GM18508 (cell line): ENCODE data around the gene DPEP1.

Experiments used
- ATAC-seq: cut with Tn5 transposase; IDR thresholded peaks from one replicate; pipeline ENCODE4 v1.9.1; 2021; ENCODE audit warnings: moderate number of reproducible peaks; ENCODE audit not compliant: insufficient read depth, unreplicated experiment

DPEP1 gene

DNA sequence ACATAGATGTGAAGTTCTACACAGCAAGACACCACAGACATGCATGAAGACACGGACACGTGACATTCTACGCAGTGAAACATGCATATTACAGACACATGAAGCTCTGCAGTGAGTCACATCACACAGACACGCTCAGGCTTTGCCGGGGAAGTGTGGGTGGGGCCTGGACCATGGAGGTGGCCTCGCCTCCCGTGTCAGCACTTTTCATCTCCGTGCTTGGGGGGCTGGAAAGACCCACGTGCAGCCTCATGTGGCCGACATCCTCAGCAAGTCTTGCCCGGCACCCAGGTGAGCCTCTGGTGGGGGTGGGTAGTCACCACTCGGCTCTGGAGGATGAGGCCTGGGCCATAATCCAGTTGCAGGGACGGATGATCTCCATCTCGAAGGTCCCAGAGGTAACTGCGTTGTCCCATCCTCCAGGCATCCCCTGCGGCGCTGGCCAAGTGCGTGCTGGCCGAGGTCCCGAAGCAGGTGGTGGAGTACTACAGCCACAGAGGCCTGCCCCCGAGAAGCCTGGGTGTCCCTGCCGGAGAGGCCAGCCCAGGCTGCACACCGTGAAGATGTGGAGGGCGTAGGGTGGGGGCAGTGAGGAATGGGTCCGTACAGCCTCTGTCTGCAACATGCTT is 17.3 kb upstream of the DPEP1 start:
- ATAC-seq: no peak

DNA sequence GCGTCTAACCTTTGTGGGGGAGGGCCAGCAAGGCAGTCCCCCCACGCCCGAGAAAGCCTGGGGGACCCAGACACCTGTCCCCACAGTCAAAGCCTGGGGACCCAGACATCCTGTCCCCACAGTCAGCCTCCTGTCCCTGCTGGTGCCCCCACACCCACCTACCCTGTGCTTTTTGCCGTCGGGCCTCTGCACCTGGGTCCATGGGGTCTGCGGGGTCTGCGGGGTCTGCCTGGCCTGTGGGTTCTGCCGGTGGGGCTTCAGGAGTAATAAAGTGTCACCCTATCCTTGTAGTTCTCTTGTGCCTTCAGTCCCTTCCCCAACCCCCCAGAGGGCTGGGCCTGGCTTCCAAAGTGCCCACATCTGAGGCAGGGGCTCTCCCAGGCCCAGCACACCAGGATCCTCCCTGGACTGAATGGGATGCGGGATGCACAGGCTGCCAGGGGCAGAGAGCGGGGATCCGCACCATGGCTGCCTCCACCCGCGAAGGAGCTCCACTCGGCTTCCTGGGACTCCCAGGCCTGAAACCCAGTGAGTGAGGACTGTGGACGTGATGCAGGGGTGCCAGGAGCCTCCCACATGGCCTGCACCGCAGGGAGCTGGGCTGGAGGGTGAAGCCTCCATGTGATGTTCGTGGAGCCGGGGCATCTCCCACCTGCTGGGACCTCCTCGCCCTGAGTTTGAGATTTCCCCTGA is 16.3 kb upstream of the DPEP1 start:
- ATAC-seq: no peak

DNA sequence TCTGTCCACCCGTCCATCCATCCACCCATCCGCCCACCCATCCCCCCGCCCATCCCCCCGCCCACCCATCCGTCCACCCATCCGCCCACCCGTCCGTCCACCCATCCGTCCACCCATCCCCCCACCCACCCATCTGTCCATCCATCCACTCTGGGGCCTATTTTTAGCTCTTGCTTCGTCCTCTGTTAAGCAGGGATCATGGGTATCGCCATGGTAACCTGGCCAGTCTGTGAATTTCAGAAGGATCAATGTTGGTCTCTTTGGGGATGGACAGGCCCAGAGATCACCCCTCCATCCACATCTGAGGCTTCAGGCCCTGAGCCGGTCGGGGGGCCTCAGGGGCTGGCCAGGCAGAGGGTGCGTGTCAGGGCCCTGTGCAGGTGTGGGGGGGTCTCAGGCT is 15.2 kb upstream of the DPEP1 start:
- no peak for ATAC-seq

DNA sequence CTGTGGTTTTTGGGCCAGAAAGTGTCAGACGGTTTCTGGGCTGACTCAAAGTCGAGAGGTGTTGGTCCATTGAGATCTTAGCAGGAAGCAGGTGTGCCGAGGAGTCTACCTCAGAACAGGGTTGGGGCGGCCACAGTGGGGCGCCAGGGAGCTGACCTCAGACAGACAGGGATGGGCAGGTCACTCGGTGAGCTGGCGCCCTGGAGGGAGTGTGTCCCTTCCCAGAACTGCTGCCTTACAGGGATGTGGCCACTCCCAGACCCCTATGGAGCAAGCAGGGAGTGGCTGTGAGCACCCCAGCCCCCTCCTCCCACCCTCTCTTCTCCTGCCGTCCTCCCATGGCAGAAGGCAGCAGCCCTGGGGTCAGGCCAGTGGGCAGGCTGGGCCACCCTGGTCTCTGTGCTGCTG is 14.0 kb upstream of the DPEP1 start:
- ATAC-seq: no peak

DNA sequence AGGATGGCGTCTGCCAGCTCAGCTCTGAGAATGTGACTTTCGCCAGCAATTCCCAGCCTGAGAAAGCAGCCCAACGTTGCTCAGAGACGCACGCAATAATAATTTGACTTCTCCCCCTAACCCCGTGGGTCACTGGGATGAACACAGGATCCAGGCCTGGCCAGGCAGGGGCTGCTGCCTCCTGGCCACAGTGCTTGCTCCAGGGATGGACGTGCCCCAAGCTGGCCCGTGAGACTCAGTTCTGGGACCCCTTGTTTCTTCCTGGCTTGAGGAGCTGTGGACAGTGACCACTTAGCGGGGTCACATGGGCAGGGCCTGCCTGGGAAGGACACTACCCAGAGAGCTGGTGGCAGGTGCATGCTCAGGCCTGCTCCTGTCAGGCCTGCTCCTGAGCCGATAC is 13.5 kb upstream of the DPEP1 start:
- ATAC-seq: no peak

DNA sequence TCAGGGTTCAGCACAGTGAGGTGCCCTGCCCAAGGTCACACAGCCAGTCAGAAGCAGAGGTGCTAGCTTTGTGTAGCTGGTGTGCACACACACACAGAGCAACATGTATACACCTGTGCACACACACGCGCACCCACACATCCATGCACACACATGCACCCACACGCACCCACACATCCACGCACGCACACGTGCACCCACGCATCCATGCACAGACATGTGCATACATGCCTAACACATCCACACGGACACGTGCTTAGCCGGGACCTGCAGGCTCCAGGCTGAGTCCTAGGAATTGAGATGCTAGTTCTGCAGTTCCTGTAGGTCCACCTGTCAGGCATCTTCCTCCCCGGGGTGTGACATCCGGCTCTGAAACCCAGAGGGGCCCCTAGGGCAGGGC is 13.0 kb upstream of the DPEP1 start:
- no peak for ATAC-seq

DNA sequence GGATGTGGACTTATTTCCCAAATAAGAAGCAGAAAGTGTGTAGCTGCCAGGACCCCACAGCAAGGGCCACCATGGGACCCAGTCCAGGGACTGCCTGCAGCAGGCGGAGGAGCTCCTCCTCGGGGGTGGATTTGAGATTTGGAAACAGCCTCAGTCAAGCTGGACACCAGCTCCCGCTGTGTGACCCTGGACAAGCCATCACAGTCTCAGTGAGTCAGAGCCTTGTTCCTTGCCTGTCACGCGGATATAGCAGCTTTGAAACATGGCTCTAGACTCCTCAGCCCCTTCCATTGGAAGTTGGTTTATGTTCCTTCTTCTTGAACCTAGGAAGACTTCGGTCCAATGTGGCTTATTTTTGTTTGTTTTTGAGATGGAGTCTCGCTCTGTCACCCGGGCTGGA is 12.5 kb upstream of the DPEP1 start:
- ATAC-seq: no peak

DNA sequence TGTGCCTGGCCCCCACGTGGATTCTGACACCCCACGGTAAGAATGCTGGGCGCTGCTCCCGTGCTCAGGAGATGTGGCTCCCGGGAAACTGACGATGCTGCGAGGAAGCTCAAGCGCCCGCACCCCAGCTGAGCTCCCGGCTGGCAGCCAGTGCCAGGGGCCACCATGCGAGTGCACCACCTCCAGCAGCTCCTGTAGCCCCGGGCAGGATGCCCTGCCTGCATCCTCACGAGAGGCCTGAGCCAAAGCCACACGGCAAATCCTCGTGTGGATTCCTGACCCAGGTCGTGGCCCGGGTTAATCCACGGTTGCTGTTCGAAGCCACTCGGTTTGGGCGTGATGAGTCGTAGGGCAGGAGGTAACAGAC is 11.6 kb upstream of the DPEP1 start:
- ATAC-seq: no peak

DNA sequence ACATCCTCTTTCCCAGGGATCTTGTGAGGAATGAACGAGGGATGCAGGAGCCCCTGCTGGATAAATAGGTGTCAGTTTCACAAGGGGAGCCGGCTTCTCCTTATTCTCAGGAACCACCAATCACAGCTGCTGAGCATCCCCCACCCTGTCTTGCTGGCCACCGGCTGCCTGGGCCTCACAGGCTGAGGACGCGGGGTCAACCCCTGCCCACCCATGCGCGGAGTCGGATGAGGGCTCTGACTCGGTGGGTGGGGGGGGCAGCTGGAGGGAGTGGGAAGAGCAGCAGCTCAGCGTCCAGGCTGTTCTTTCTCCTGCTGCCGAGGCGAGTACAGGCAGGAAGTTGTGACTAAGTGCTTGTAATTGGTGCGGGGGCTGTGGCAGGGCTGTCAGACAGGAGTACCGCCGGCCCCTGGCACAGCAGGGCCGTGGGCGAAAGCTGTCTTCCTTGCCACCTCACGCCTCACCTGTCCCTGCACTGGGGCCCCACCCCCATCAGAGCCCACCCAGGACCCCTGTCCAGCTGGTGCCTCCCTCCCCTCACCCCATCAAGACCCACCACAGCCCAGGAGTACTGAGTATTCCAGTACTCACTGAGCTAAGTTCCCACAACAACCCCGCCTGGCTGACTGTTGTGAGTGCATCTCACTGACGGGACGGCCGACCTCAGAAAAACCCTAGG is 11.0 kb upstream of the DPEP1 start:
- ATAC-seq: no peak

DNA sequence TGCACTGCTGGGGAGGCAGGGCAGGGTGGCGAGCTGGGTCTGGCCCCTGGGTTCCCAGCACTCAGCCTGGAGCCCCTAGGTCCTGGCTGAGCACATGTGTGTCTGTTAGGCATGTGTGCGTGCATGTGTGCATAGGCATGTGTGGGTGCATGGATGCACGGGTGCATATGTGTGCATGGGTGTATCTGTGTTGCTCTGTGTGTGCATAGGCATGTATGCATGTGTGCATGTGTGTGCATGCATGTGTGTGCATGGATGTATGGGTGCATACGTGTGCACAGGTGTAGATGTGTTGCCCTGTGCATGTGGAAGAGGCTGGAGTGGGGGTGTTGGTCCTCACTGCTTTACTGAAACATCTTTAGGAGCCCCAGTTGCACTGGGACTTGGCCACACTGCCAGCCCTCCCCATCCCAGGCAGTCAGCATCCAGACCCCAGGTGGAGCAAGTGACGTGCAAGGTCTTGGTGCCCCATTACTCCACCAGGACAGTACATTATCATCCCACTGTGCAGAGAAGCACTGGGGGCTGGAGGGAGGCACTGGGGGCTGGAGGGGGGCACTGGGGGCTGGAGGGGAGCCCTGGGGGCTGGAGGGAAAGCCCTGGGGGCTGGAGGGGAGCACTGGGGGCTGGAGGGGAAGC is 10.4 kb upstream of the DPEP1 start:
- no peak for ATAC-seq

DNA sequence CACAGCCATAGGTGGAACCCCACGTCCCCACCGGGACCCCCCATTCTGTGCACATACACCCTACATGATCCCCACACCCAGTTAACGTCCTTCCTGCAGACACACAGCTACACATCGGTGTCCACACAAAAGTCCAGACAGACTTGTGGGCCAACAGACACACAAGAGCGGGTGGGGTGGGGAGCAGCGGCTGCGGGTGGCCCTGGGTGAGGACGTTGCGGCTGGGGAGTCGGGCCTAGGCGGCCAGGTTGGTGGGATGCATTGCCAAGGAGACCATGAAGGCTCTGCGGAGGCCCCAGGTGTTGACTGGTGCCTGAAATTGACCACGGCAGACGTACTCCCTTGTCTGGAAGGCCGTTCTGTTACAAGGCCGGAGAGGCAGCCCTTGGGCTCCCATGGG is 8.7 kb upstream of the DPEP1 start:
- ATAC-seq: no peak

DNA sequence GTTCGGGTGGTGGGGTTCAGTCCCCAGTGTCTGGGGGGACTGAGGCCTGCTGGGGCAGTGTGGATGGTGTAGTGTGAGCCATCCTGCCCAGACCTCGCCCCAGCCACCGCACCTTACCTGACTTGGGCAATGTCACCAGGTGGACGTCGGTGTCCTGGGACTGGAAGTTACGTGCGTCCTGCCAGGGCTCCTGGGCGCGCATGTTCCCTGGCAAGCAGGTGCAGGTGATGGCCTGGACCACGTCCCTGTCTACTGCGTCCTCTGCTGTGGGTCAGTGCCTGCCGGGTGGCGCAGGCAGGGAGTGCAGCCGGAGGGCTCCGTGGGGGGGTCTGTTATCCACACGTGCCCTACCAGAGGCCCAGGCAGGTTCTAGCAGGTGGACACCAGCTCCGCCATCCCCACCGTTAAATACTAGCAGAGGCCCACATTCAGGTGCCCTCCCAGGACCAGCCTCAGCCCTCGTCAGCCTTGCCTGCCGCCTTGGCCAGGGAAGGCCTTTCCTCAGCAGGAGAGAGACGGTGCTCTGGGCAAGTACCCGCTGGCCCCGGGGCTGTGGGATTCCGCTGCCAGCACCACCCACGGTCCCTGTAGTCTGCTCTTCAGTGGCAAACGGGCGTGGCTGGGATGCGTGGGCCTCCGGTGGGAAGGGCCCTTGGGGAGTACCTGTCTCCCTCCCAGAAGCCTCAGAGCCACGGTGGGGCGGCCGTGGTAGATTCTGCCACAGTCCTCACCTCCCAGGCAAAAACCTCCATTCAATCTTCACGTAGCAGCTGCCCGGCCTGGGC is 8.1 kb upstream of the DPEP1 start:
- ATAC-seq: no peak

DNA sequence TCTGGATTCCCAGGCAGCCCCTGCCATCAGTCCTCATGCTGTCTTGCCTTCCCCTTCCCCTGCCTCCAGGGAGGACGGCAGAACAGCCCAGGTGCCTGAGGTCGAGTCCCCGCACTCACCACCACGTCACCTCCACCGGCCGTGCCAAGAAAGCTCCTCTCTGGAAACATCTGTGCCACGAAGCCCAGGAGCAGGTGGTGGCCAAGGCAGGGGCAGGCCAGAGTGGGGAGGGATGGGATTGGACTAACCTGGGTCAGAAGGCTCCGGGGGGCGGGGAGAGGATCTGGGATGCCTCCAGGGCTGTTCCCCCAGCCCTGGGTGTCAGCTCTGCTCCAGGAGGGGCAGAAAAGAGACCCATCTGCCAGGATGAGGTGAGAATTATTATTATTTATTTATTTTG is 7.4 kb upstream of the DPEP1 start:
- ATAC-seq: no peak

DNA sequence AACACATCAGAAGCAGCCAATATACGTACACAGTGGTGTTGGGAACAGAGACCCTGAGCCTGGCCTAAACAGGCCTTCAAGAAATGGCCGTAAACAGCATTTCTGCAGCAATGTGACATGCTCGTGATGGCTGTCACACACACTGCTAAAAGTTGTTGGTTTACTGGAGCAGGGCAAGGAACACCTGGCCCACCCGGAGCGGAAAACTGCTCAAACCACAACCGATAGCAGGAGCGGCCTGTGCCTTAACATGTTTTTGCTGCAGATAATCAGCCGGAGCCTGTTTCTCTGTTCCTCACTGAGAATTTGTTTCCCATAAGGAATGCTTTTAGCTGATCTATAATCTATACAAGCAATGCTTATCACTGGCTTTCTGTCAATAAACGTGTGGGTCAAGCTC is 6.0 kb upstream of the DPEP1 start:
- ATAC-seq: no peak

DNA sequence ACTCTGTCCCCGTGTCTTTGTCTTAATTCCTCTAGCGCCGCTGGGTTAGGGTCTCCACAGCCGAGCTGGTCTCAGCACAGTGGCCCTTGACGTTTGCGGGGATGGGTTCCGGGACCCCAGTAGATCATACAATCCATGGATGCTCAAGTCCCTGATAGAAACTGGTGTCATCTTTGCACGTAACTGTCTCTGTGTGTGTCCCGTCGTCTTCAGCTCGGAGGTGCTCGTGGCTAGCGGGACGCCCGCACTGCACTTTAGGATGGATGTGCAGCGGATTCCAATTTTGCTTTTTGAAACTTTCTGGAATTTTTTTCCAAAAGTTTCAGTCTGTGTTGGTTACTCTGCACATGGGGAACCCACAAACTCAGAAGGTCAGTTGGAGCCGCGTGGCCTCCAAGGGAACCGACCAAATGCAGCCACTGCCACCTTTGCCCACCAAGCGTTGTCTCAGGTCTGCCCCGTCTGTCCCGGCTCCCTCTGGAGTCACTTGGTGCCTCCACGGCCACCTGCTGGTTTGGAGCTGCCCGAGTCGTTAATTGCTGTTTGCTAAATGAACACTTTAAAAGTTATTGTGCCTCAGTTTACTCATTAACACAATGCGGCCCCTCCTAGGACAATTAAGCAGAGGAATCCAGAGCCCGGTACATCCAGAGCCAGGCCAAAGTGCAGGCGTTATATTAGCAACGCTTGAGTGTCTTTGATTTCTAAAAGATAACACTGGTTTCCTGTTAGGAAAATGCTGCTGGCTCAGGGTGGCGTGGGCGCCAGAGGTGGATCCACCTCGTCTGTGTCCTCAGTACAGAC is 5.3 kb upstream of the DPEP1 start:
- no peak for ATAC-seq

DNA sequence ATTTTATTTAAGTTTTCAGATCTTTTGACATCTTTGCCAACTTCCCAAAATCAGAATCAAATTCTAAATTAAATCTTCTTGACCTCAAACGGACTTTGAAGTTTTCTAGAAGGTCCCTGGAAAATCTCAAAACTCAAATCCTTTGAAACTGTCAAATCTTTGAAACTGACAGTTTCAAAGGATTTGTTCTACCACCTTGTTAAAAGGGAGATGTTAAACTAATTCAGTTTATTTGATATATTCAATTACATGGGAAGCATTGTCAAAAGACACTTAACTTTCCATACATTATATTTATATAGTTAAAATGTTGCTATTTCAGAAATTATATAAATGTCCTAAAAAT is 3.4 kb upstream of the DPEP1 start:
- no peak for ATAC-seq

DNA sequence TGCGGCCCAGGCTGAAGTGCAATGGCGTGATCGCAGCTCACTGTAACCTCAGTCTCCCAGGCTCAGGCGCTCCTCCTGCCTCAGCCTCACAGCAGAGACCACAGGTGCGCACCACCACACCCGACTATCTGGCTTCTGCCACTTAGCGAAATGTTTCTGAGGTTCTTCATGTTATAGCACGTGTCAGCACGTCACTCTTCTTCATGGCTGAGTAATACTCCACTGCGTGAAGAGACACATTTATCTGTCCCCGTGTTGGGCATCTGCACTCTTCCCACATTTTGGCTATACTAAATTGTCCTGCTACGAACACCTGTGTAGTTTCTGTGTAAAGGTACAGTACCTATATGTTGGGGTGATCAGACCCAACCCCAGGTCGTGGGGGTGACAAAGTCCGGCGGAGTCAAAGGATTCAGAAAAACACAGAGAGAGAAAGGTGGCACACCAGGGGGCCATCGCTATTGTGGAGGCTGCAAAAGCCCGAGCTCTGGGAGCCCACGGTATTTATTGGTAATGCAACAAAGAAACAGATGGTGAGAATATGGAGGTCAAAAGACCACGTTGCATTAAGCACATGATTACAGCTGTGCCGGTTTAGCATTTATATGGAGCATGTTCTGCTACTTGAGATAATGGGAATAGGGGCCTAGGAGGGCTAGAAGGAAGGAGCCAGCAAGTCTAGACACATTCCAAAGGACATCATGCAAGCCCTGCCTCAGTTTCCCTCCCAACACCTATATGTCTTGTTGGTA is 851 bp upstream of the DPEP1 start:
- no peak for ATAC-seq

DNA sequence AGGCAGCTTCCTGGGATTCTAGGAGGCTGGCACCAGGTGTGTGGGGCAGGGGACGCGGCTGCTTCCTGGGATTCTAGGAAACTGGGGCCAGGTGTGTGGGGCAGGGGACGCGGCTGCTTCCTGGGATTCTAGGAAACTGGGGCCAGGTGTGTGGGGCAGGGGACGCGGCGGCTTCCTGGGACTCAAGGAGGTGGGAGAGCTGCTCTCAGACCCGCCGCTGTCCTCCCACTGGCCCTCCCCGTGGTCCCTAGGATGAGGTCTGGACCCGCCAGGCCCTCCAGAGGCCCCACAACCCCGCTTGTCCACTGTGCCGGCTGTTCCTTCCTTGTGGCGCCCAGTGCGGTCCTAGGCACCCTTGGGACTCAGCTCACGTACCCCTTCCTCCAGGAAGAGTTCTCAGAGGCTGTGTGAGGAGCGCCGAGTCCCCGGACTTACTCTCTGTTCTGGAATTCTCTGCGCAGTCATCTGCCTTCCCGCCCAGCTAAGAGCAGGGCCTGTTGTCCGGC is 565 bp downstream of the DPEP1 start:
- ATAC-seq: no peak

DNA sequence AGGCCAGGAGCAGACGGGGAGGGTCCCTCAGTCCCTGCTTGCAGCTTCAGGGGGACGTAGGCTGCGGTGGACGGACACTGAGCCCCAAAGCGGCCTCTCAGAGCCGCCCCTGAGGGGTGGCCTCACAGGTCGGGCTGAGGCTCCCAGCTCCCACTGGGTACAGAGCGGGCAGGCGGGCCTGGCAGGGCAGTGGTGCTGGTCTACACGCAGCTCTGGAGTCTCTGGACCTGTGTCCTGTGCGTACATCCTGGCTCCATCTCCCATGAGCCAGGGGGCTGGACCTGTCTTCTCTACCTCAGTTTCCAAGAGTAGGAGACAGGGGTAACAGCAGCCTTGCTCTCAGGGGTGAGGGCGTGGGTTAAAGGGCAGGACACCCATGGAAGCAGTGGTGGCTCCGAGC is 1.7 kb downstream of the DPEP1 start:
- ATAC-seq: no peak
